ENCODE measurements around the gene HOMER2. TPM values are rescaled to one million over a fixed set of nuclear protein-coding genes. Genes with fewer than 3 reads are reported as not detected.

Gene HOMER2
- total and polyA plus RNA-seq, 2 experiments from 2014 or later, result 10.8 to 23.9 TPM

DNA sequence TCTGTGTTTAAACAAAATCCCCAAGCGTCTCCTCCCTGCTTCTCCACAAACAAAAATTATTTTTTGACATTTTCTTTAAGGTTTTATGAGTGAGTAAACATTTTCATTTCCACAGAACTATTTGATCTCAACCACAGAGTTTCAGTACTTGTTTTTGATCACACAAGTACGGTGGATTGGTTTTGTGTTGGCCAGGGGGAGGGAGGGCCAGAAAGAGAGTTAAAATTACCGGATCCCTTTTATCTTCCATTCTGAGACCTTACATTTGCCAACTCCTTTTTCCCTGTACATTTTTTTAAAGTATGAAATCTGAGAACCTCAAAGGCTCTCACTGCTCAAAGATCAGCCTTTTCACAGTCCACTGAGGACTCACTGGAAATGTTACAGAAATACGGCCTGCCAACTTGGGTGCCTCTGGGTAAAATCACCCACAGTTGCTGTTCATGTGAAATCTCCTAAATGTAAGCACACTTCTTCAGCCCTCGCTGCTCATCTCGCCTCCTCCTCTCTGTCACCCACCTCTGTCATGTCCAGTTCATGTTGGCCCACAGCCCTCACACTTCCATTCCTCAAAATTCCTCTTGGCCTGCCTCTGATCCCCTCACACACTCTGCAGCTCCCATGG is 1.7 kb downstream of the HOMER2 start:
- Histone ChIP-seq H3F3A (replicated peaks; ENCODE audit: low read depth) (peaks cover 16% of the 10 kb centered on the region; the same call in 1 of the 2 replicates), H3K36me3 (ENCODE audit: insufficient read depth) (no peaks in the 10 kb centered on the region), H3K27me3 (ENCODE audit: insufficient read depth) (peaks cover 29% of the 10 kb centered on the region), H3K4me1 (ENCODE audit: insufficient read depth) (no peaks in the 10 kb centered on the region), H3K4me3 (no peak overlapping the region), H3K9me2 (ENCODE audit: insufficient read depth) (no peaks in the 10 kb centered on the region), H3K27ac (ENCODE audit: low read depth) (no peak overlapping the region), H3K4me2 (no peak overlapping the region), H3K79me2 (replicated peaks; ENCODE audit: insufficient read depth) (no peaks in the 10 kb centered on the region), H2AFZ (no peak overlapping the region), H4K20me1 (replicated peaks; ENCODE audit: insufficient read depth) (no peaks in the 10 kb centered on the region)
- DNase-seq (ENCODE audit: low spot score), result no peak
- Mint-ChIP-seq H3K36me3 (ENCODE audit: low read depth) (no peaks in the 10 kb centered on the region), H3K4me3 (no peak overlapping the region), H3K9me3 (no peaks in the 10 kb centered on the region), H3K27me3 (ENCODE audit: insufficient read depth, low read depth, poor library complexity) (peaks cover 7% of the 10 kb centered on the region), H3K27ac (no peak overlapping the region), H3K4me1 (peaks cover 5% of the 10 kb centered on the region; the same call in 2 of the 3 replicates)
- no peak for ATAC-seq
- TF ChIP-seq NANOG (IDR thresholded peaks at IDR 0.05; ENCODE audit: borderline replicate concordance), result no peak
- TF ChIP-seq POLR2AphosphoS5 (IDR thresholded peaks at IDR 0.05; ENCODE audit: low read depth), result no peak
- TF ChIP-seq, protein P1, sequence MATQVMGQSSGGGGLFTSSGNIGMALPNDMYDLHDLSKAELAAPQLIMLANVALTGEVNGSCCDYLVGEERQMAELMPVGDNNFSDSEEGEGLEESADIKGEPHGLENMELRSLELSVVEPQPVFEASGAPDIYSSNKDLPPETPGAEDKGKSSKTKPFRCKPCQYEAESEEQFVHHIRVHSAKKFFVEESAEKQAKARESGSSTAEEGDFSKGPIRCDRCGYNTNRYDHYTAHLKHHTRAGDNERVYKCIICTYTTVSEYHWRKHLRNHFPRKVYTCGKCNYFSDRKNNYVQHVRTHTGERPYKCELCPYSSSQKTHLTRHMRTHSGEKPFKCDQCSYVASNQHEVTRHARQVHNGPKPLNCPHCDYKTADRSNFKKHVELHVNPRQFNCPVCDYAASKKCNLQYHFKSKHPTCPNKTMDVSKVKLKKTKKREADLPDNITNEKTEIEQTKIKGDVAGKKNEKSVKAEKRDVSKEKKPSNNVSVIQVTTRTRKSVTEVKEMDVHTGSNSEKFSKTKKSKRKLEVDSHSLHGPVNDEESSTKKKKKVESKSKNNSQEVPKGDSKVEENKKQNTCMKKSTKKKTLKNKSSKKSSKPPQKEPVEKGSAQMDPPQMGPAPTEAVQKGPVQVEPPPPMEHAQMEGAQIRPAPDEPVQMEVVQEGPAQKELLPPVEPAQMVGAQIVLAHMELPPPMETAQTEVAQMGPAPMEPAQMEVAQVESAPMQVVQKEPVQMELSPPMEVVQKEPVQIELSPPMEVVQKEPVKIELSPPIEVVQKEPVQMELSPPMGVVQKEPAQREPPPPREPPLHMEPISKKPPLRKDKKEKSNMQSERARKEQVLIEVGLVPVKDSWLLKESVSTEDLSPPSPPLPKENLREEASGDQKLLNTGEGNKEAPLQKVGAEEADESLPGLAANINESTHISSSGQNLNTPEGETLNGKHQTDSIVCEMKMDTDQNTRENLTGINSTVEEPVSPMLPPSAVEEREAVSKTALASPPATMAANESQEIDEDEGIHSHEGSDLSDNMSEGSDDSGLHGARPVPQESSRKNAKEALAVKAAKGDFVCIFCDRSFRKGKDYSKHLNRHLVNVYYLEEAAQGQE (IDR thresholded peaks at IDR 0.05; ENCODE audit: unreplicated experiment), result no peak
- no peak for TF ChIP-seq ZNF331 (CRISPR knock-in tag; IDR thresholded peaks at IDR 0.05; ENCODE audit: low read depth)
- TF ChIP-seq EZH2 (IDR thresholded peaks at IDR 0.05; ENCODE audit: low read depth, unreplicated experiment), result no peak
- TF ChIP-seq, protein P2, sequence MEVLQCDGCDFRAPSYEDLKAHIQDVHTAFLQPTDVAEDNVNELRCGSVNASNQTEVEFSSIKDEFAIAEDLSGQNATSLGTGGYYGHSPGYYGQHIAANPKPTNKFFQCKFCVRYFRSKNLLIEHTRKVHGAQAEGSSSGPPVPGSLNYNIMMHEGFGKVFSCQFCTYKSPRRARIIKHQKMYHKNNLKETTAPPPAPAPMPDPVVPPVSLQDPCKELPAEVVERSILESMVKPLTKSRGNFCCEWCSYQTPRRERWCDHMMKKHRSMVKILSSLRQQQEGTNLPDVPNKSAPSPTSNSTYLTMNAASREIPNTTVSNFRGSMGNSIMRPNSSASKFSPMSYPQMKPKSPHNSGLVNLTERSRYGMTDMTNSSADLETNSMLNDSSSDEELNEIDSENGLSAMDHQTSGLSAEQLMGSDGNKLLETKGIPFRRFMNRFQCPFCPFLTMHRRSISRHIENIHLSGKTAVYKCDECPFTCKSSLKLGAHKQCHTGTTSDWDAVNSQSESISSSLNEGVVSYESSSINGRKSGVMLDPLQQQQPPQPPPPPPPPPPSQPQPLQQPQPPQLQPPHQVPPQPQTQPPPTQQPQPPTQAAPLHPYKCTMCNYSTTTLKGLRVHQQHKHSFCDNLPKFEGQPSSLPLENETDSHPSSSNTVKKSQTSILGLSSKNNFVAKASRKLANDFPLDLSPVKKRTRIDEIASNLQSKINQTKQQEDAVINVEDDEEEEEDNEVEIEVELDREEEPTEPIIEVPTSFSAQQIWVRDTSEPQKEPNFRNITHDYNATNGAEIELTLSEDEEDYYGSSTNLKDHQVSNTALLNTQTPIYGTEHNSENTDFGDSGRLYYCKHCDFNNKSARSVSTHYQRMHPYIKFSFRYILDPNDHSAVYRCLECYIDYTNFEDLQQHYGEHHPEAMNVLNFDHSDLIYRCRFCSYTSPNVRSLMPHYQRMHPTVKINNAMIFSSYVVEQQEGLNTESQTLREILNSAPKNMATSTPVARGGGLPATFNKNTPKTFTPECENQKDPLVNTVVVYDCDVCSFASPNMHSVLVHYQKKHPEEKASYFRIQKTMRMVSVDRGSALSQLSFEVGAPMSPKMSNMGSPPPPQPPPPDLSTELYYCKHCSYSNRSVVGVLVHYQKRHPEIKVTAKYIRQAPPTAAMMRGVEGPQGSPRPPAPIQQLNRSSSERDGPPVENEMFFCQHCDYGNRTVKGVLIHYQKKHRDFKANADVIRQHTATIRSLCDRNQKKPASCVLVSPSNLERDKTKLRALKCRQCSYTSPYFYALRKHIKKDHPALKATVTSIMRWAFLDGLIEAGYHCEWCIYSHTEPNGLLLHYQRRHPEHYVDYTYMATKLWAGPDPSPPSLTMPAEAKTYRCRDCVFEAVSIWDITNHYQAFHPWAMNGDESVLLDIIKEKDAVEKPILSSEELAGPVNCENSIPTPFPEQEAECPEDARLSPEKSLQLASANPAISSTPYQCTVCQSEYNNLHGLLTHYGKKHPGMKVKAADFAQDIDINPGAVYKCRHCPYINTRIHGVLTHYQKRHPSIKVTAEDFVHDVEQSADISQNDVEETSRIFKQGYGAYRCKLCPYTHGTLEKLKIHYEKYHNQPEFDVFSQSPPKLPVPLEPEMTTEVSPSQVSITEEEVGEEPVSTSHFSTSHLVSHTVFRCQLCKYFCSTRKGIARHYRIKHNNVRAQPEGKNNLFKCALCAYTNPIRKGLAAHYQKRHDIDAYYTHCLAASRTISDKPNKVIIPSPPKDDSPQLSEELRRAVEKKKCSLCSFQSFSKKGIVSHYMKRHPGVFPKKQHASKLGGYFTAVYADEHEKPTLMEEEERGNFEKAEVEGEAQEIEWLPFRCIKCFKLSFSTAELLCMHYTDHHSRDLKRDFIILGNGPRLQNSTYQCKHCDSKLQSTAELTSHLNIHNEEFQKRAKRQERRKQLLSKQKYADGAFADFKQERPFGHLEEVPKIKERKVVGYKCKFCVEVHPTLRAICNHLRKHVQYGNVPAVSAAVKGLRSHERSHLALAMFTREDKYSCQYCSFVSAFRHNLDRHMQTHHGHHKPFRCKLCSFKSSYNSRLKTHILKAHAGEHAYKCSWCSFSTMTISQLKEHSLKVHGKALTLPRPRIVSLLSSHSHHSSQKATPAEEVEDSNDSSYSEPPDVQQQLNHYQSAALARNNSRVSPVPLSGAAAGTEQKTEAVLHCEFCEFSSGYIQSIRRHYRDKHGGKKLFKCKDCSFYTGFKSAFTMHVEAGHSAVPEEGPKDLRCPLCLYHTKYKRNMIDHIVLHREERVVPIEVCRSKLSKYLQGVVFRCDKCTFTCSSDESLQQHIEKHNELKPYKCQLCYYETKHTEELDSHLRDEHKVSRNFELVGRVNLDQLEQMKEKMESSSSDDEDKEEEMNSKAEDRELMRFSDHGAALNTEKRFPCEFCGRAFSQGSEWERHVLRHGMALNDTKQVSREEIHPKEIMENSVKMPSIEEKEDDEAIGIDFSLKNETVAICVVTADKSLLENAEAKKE (CRISPR knock-in tag; IDR thresholded peaks at IDR 0.05), result no peak
- TF ChIP-seq EZH2phosphoT487 (IDR thresholded peaks at IDR 0.05; ENCODE audit: unreplicated experiment), result no peak
- TF ChIP-seq ZNF114 (CRISPR knock-in tag; IDR thresholded peaks at IDR 0.05), result no peak
- TF ChIP-seq, protein P3, sequence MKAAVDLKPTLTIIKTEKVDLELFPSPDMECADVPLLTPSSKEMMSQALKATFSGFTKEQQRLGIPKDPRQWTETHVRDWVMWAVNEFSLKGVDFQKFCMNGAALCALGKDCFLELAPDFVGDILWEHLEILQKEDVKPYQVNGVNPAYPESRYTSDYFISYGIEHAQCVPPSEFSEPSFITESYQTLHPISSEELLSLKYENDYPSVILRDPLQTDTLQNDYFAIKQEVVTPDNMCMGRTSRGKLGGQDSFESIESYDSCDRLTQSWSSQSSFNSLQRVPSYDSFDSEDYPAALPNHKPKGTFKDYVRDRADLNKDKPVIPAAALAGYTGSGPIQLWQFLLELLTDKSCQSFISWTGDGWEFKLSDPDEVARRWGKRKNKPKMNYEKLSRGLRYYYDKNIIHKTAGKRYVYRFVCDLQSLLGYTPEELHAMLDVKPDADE (IDR thresholded peaks at IDR 0.05), result no peak
- TF ChIP-seq CTCF (conservative IDR thresholded peaks at IDR 0.05; ENCODE audit: low read depth in 2 of 2), result no peak
- no peak for TF ChIP-seq STAT1 (IDR thresholded peaks at IDR 0.05; ENCODE audit: unreplicated experiment)
- TF ChIP-seq CREB1 (CRISPR knock-in tag; IDR thresholded peaks at IDR 0.05; ENCODE audit: low read depth), result no peak
- no peak for TF ChIP-seq JUNB (IDR thresholded peaks at IDR 0.05; ENCODE audit: unreplicated experiment)

All from GM23338 (cell line).